H9 (cell line): Measurements from ENCODE around the gene YWHAB. TPM values are rescaled to one million over a fixed set of nuclear protein-coding genes. Genes with fewer than 3 reads are reported as not detected.

Source experiments
- DNase-seq: peaks from one replicate; pipeline ENCODE4 v3.0.0-alpha.2; 2017
- H2AFZ ChIP-seq: one replicate; pipeline ENCODE4 v1.6.1; 2013; ENCODE audit warnings: mild to moderate bottlenecking, low read length, control low read depth, moderate library complexity
- H2AK5ac ChIP-seq: 2 replicates; pipeline ENCODE4 v1.6.1; 2013; ENCODE audit warnings: low read length, control low read depth, mixed read lengths; ENCODE audit not compliant: insufficient read length
- H2BK120ac ChIP-seq: one replicate; pipeline ENCODE4 v1.6.1; 2013; ENCODE audit warnings: low read depth, mild to moderate bottlenecking, low read length, control low read depth, inconsistent platforms; ENCODE audit not compliant: poor library complexity, severe bottlenecking
- H2BK12ac ChIP-seq: 2 replicates; pipeline ENCODE4 v1.6.1; 2013; ENCODE audit warnings: low read length, control low read depth, mixed read lengths, low read depth; ENCODE audit not compliant: insufficient read length
- H2BK15ac ChIP-seq: 2 replicates; pipeline ENCODE4 v1.6.1; 2013; ENCODE audit warnings: low read depth, low read length, control low read depth
- H2BK20ac ChIP-seq: one replicate; pipeline ENCODE4 v1.6.1; 2013; ENCODE audit warnings: low read depth, mild to moderate bottlenecking, low read length, control low read depth, inconsistent platforms; ENCODE audit not compliant: poor library complexity, severe bottlenecking
- H2BK5ac ChIP-seq: 2 replicates; pipeline ENCODE4 v1.6.1; 2013; ENCODE audit warnings: low read length, control low read depth, mixed read lengths; ENCODE audit not compliant: insufficient read length
- H3K14ac ChIP-seq: 2 replicates; pipeline ENCODE4 v1.6.1; 2013; ENCODE audit warnings: low read length, control low read depth; ENCODE audit not compliant: insufficient read depth
- H3K18ac ChIP-seq: 2 replicates; pipeline ENCODE4 v1.6.1; 2013; ENCODE audit warnings: low read depth, mild to moderate bottlenecking, mixed read lengths, low read length, control low read depth; ENCODE audit not compliant: insufficient read length
- H3K23ac ChIP-seq: 2 replicates; pipeline ENCODE4 v1.6.1; 2013; ENCODE audit warnings: low read length, control low read depth, mixed read lengths, low read depth; ENCODE audit not compliant: insufficient read length
- H3K23me2 ChIP-seq: 2 replicates; pipeline ENCODE4 v1.6.1; 2013; ENCODE audit warnings: low read depth, mild to moderate bottlenecking, mixed read lengths, low read length, control low read depth; ENCODE audit not compliant: insufficient read length, poor library complexity, severe bottlenecking
- H3K27ac ChIP-seq: 2 replicates; pipeline ENCODE4 v1.5.1; 2013; ENCODE audit warnings: low read length, control low read depth, mixed read lengths, low read depth; ENCODE audit not compliant: insufficient read length
- H3K27me3 ChIP-seq: 2 replicates; pipeline ENCODE4 v1.6.1; 2013; ENCODE audit warnings: low read length, control low read depth, inconsistent platforms; ENCODE audit not compliant: insufficient read depth
- H3K4ac ChIP-seq: 2 replicates; pipeline ENCODE4 v1.6.1; 2013; ENCODE audit warnings: low read depth, mild to moderate bottlenecking, control low read depth, inconsistent platforms, low read length, moderate library complexity
- H3K4me1 ChIP-seq: 2 replicates; pipeline ENCODE4 v1.6.1; 2013; ENCODE audit warnings: low read length, control low read depth, inconsistent platforms; ENCODE audit not compliant: insufficient read depth
- H3K4me2 ChIP-seq: 2 replicates; pipeline ENCODE4 v1.6.1; 2013; ENCODE audit warnings: low read length, control low read depth, mixed read lengths; ENCODE audit not compliant: insufficient read length, insufficient read depth
- H3K56ac ChIP-seq: 2 replicates; pipeline ENCODE4 v1.6.1; 2013; ENCODE audit warnings: low read depth, mild to moderate bottlenecking, mixed read lengths, low read length, control low read depth; ENCODE audit not compliant: insufficient read length
- H3K79me1 ChIP-seq: 2 replicates; pipeline ENCODE4 v1.6.1; 2013; ENCODE audit warnings: low read depth, mild to moderate bottlenecking, moderate library complexity, low read length, control low read depth, inconsistent platforms; ENCODE audit not compliant: insufficient read depth, poor library complexity, severe bottlenecking
- H3K79me2 ChIP-seq: 2 replicates; pipeline ENCODE4 v1.6.1; 2013; ENCODE audit warnings: low read length, control low read depth, inconsistent platforms; ENCODE audit not compliant: insufficient read depth
- H3K9ac ChIP-seq: 2 replicates; pipeline ENCODE4 v1.6.1; 2013; ENCODE audit warnings: low read length, control low read depth, mixed read lengths; ENCODE audit not compliant: insufficient read length; ENCODE audit errors: extremely low read depth
- H3K9me3 ChIP-seq: one replicate; pipeline ENCODE4 v1.6.1; 2013; ENCODE audit warnings: low read depth, low read length, inconsistent platforms; ENCODE audit not compliant: control insufficient read depth
- H3T11ph ChIP-seq: one replicate; pipeline ENCODE4 v1.6.1; 2013; ENCODE audit warnings: mild to moderate bottlenecking, low read length, control low read depth, inconsistent platforms
- H4K20me1 ChIP-seq: one replicate; pipeline ENCODE4 v1.6.1; 2013; ENCODE audit not compliant: control insufficient read depth, insufficient read length, insufficient read depth
- H4K5ac ChIP-seq: 2 replicates; pipeline ENCODE4 v1.6.1; 2013; ENCODE audit warnings: low read depth, mild to moderate bottlenecking, mixed read lengths, low read length, control low read depth; ENCODE audit not compliant: insufficient read length
- H4K8ac ChIP-seq: replicated peaks from 2 replicates; pipeline ENCODE4 v1.6.1; 2013; ENCODE audit warnings: low read length, control low read depth, mixed read lengths, low read depth; ENCODE audit not compliant: insufficient read length
- H4K91ac ChIP-seq: 2 replicates; pipeline ENCODE4 v1.6.1; 2013; ENCODE audit warnings: low read depth, mild to moderate bottlenecking, moderate library complexity, mixed read lengths, low read length, control low read depth; ENCODE audit not compliant: insufficient read length
- H3K27ac Mint-ChIP-seq, 3 experiments: 2 replicates in 2 of 3; 3 replicates in 1 of 3; pipeline ENCODE4 v1.8.0; 2020 to 2021; ENCODE audit warnings: mixed read lengths in 3 of 3, mild to moderate bottlenecking in 1 of 3, moderate library complexity in 1 of 3
- H3K27me3 Mint-ChIP-seq: 2 replicates; pipeline ENCODE4 v1.8.0; 2021; ENCODE audit warnings: low read depth, mild to moderate bottlenecking, moderate library complexity, mixed read lengths
- H3K36me3 Mint-ChIP-seq, 3 experiments: 2 replicates in 2 of 3; 3 replicates in 1 of 3; pipeline ENCODE4 v1.8.0; 2020 to 2021; ENCODE audit warnings: low read depth in 3 of 3, mixed read lengths in 3 of 3; ENCODE audit not compliant: insufficient read depth in 1 of 3
- H3K4me1 Mint-ChIP-seq, 2 experiments: 2 replicates each; pipeline ENCODE4 v1.8.0; 2020; ENCODE audit warnings: mixed read lengths in 2 of 2
- H3K4me3 Mint-ChIP-seq, 2 experiments: 2 replicates in 1 of 2; 3 replicates in 1 of 2; pipeline ENCODE4 v1.8.0; 2020 to 2021; ENCODE audit warnings: mild to moderate bottlenecking in 2 of 2, mixed read lengths in 2 of 2, moderate library complexity in 1 of 2
- H3K9me3 Mint-ChIP-seq, 2 experiments: 2 replicates in 1 of 2; 3 replicates in 1 of 2; pipeline ENCODE4 v1.8.0; 2020; ENCODE audit warnings: mild to moderate bottlenecking in 2 of 2, mixed read lengths in 2 of 2, moderate library complexity in 1 of 2
- CTCF ChIP-seq: fragments of 200-600 bp; sonication (generic); conservative IDR thresholded peaks from 3 replicates; pipeline ENCODE4 v1.8.0; 2021; ENCODE audit warnings: antibody characterized with exemption, mild to moderate bottlenecking
- whole genome bisulfite sequencing: extraction: QIAGEN DNeasy Blood & Tissue Kit; methylation state at CpG from one replicate; pipeline ENCODE4 v1.1.7; 2013; ENCODE audit warnings: missing lambda C conversion rate, low lambda C conversion rate, mixed read lengths; ENCODE audit not compliant: insufficient read length; ENCODE audit errors: extremely low coverage; 5-methylcytosine and 5-hydroxymethylcytosine counted together
- total RNA-seq: library from RNA; stranded (reverse); gene quantifications from 2 replicates; pipeline ENCODE4 v1.2.1, GENCODE V29; 2021

The YWHAB gene
- total RNA-seq, 1 experiment from 2014 or later, result 203 TPM

- Histone ChIP-seq H3K14ac (no peak overlapping the region), H3K56ac (no peak overlapping the region), H2BK12ac (no peak overlapping the region), H2BK20ac (no peak overlapping the region), H3K9ac (no peak overlapping the region), H2AK5ac (no peak overlapping the region), H3K4ac (no peak overlapping the region), H3K79me1 (peaks cover 4% of the 10 kb centered on the region), H3K23me2 (peaks cover 6% of the 10 kb centered on the region), H4K5ac (no peak overlapping the region), H3K27me3 (no peaks in the 10 kb centered on the region), H4K20me1 (no peaks in the 10 kb centered on the region), H3K27ac (no peak overlapping the region), H4K91ac (no peak overlapping the region), H3K9me3 (no peaks in the 10 kb centered on the region), H3K4me2 (no peak overlapping the region), H3K79me2 (no peaks in the 10 kb centered on the region), H3K18ac (no peak overlapping the region), H2BK120ac (no peak overlapping the region), H3K23ac (no peak overlapping the region), H2AFZ (no peak overlapping the region), H2BK15ac (no peak overlapping the region), H3T11ph (no peak overlapping the region), H4K8ac (no peak overlapping the region), H3K4me1 (0 out of 2 replicates have a peak, but pooled peaks cover 2% of the 10 kb centered on the region), H2BK5ac (no peak overlapping the region)
- Mint-ChIP-seq H3K4me1 (peaks cover 11 to 16% of the 10 kb centered on the region in 2 experiments), H3K27me3 (no peaks in the 10 kb centered on the region), H3K36me3 (peaks cover 35 to 74% (median 70%) of the 10 kb centered on the region in 3 experiments; a peak in 6 of 7 replicates), H3K4me3 (no peak overlapping the region), H3K27ac (no peak overlapping the region), H3K9me3 (no peaks in the 10 kb centered on the region)
- DNase-seq, result no peak
- TF ChIP-seq CTCF, result no peak
- WGBS, result no CpG with 5 or more reads among the region's 4 CpGs
These were observed 69.8 kb downstream of the YWHAB start for GRCh38 chr20:44955270-44955669.
